ENCODE results near the gene FGD2.
"Not testable (repeated sequence)": the region's sequence is repeated elsewhere in the genome, so short reads cannot be mapped to it uniquely, and the experiment has no call there.

The FGD2 gene

GRCh38 chr6:37039958-37040357, 34.5 kb downstream of the FGD2 start:
- no peak for DNase-seq

- DNase-seq: no peak
Observed at GRCh38 chr6:37041521-37041920, 36.1 kb downstream of the FGD2 start.

- DNase-seq: no peak
Observed at GRCh38 chr6:37042150-37042549, 36.7 kb downstream of the FGD2 start.

- DNase-seq: not testable (repeated sequence)
Observed at GRCh38 chr6:37043091-37043490, 37.6 kb downstream of the FGD2 start.

- no peak for DNase-seq
Observed at GRCh38 chr6:37047346-37047688, 41.9 kb downstream of the FGD2 start.

GRCh38 chr6:37047689-37048402, 42.4 kb downstream of the FGD2 start:
- no peak for DNase-seq

GRCh38 chr6:37048403-37048850, 43.0 kb downstream of the FGD2 start:
- no peak for DNase-seq

- no peak for DNase-seq
Observed at GRCh38 chr6:37048851-37049757, 43.6 kb downstream of the FGD2 start.

- DNase-seq: no peak
Observed at GRCh38 chr6:37049758-37050044, 44.2 kb downstream of the FGD2 start.

- peak in 8 of 14 donors; percentile 25 to 77 (median 50) for DNase-seq
Observed at GRCh38 chr6:37050045-37050853, 44.8 kb downstream of the FGD2 start.

GRCh38 chr6:37050854-37051137, 45.3 kb downstream of the FGD2 start:
- DNase-seq: no peak

GRCh38 chr6:37051138-37052026, 45.9 kb downstream of the FGD2 start:
- DNase-seq: peak in 12 of 14 donors; percentile 43 to 87 (median 74)

GRCh38 chr6:37052027-37052628, 46.7 kb downstream of the FGD2 start:
- DNase-seq: peak in 1 of 14 donors; percentile 13

- no peak for DNase-seq
Observed at GRCh38 chr6:37053683-37054082, 48.2 kb downstream of the FGD2 start.

GRCh38 chr6:37054171-37054570, 48.7 kb downstream of the FGD2 start:
- no peak for DNase-seq

- no peak for DNase-seq
Observed at GRCh38 chr6:37054580-37054979, 49.1 kb downstream of the FGD2 start.

- DNase-seq: no peak
Observed at GRCh38 chr6:37056112-37056403, 50.6 kb downstream of the FGD2 start.

- DNase-seq: no peak
Observed at GRCh38 chr6:37056439-37057127, 51.1 kb downstream of the FGD2 start.

GRCh38 chr6:37057128-37057471, 51.6 kb downstream of the FGD2 start:
- no peak for DNase-seq

GRCh38 chr6:37057678-37058077, 52.2 kb downstream of the FGD2 start:
- no peak for DNase-seq

GRCh38 chr6:37058084-37058586, 52.7 kb downstream of the FGD2 start:
- no peak for DNase-seq

Data from C1 segment of cervical spinal cord (tissue), 14 donors.